ENCODE results near the gene HSP90B1.

DNA sequence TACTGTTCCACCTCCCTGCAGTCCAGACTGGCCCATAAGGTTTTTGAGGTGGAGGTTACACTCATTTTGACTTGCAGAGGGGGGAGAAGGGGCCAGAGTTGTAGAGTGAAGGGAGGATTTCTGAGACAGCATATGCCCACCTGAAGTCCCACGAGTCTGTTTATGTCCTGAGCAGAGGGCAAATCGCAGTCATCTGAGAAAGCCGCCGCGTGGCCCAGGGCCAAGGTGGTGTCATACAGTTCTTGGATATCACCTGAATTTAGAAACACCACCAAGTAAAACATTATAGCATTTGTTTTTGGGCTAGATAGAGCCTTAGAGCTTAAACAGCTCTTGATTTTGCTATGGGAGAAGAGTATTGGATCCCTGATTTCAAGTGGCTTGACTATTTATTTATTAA lies 66.4 kb downstream of the HSP90B1 start:
- TF ChIP-seq CTCF (IDR thresholded peaks at IDR 0.05; ENCODE audit: low read depth, low read length, poor library complexity, severe bottlenecking) (no peak), EZH2phosphoT487 (IDR thresholded peaks at IDR 0.05; ENCODE audit: borderline replicate concordance, low read length) (no peak)

Measured in DOHH2 (cell line).